Activated naive CD4-positive, alpha-beta T cell treated with anti-CD3 and anti-CD28 coated beads, Interleukin-2, amount 50 U/mL, for 72 hours (primary cell): ENCODE data around the gene RAP1B. TPM values are rescaled to one million over a fixed set of nuclear protein-coding genes. Genes with fewer than 3 reads are reported as not detected.
A peak's percentile ranks its signal among the peaks of the same experiment; 100 is the strongest.
"Not testable (repeated sequence)": the region's sequence is repeated elsewhere in the genome, so short reads cannot be mapped to it uniquely, and the experiment has no call there.

Source experiments
- ATAC-seq, 2 donors: fragments of 150-1000 bp; cut with Tn5 transposase; 2 replicates each; pipeline ENCODE4 v1.10.0; 2021; ENCODE audit warnings: mild to moderate bottlenecking in 2 of 2, moderate library complexity in 2 of 2
- DNase-seq, 2 donors: peaks; one replicate each; pipeline ENCODE4 v3.0.0; 2021 to 2022; ENCODE audit warnings: low spot score in 2 of 2
- H3K27ac Mint-ChIP-seq, 2 donors: one replicate each; pipeline ENCODE4 v1.8.0; 2022; ENCODE audit warnings: mild to moderate bottlenecking in 2 of 2, mixed read lengths in 2 of 2
- H3K36me3 Mint-ChIP-seq, 2 donors: one replicate each; pipeline ENCODE4 v1.8.0; 2022; ENCODE audit warnings: mixed read lengths in 2 of 2
- H3K9me3 Mint-ChIP-seq, 2 donors: one replicate each; pipeline ENCODE4 v1.8.0; 2022; ENCODE audit warnings: mixed read lengths in 2 of 2
- total RNA-seq, 2 donors: library from RNA; stranded (reverse); gene quantifications; one replicate each; pipeline ENCODE4 v1.2.3, GENCODE V29; 2022

Gene RAP1B
- total RNA-seq, 2 donors from 2014 or later: 182 to 232 TPM

DNA sequence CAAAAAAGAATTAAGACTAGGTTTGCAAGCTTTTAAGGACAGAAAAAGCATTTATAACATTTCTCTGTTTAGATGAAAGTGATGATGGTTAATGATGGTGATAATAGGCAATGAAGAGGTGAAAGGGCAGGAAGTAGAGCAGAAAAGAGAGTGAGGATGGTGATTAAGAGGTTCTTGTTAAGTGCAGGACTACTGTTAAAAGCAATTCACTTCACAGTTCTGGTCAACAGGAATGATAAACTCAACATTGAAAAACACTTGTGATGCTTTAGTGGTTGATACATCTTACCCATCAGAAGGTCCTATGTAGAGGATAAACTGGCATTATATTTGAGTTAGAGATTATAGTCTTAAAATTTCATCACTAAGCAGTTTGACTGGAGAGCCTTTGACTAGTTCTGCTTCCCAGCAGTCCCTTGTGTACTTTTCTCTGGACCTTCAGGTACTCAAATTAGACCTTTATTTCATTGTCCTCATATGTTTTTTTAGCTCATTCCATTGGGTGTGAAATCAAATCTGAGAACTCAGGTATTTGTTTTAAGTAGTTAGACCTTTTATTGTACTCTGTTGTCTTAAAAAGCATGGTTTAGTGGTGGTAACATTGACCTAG is 10.9 kb downstream of the RAP1B start:
- Mint-ChIP-seq H3K27ac (peak overlapping the region in 1 of 2 donors; percentile 24), H3K9me3 (peaks cover 2 to 8% of the 10 kb centered on the region in 2 donors), H3K36me3 (peaks cover 12 to 32% of the 10 kb centered on the region in 2 donors)
- peak in 1 of 2 donors; percentile 40 for ATAC-seq
- no peak for DNase-seq

DNA sequence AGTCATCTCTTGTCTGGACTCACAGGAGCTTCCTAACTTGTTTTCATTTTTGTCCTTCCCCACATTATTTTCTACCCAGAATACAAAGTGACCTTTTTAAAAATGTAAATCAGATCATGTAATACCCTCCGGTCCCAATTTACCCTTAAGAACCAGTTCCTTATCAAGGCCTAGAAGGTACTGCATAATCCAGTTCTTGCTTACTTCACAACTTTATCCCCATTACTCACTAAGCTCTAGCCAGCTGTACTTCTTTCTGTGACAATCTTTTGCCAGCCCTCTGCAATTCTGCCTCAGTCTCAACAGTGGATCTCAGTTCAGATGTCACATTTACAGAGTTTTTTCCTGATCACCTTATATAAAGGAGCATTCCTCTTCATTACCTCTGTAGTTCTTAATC is 11.6 kb downstream of the RAP1B start:
- DNase-seq (no peak), ATAC-seq (peak in 1 of 2 donors; percentile 39)
- Mint-ChIP-seq H3K27ac (peak overlapping the region in 1 of 2 donors; percentile 24), H3K9me3 (peaks cover 8 to 14% of the 10 kb centered on the region in 2 donors), H3K36me3 (peaks cover 19 to 39% of the 10 kb centered on the region in 2 donors)

DNA sequence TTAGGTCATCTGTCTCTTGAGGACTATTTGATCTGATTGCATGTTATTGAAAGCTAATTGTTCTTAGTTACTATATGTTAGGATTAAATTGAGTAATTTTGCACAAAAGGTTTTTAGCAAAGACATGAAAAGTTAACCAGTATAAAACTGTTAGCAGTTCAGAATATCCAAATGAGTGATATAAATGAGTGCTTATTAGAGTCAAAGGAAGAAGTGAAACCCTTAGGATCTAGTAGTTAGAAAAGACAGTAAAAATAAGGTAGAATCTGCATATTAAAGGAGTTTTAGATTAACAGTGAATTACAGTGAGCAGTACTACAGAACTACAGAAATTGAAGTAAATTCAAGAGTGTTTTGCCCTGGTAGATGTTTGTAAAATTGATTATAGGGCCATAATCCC is 12.4 kb downstream of the RAP1B start:
- Mint-ChIP-seq H3K27ac (peak overlapping the region; percentile 24 to 78), H3K36me3 (peaks cover 21 to 47% of the 10 kb centered on the region in 2 donors), H3K9me3 (peaks cover 11 to 19% of the 10 kb centered on the region in 2 donors)
- ATAC-seq: no peak
- no peak for DNase-seq

DNA sequence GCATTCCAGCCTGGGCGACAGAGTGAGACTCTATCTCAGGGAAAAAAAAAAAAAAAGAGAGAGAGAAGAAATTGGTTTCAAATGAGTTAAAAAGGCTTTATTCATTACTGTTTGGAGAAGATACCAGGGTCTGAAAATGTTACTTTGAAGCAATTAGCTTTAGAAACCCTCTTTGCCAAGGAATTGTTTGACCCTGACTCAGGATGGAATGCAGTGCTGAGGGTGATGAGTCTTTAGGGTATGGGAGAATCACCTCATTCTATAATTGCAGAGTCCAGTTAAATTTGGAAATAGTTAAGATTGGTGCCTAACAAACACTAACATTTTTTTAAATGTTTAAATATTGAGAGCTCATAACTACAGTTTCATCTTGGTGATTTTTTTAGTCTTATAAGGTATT is 13.3 kb downstream of the RAP1B start:
- ATAC-seq: no peak
- Mint-ChIP-seq H3K27ac (peak overlapping the region in 1 of 2 donors; percentile 24), H3K36me3 (peaks cover 21 to 52% of the 10 kb centered on the region in 2 donors), H3K9me3 (peaks cover 11 to 19% of the 10 kb centered on the region in 2 donors)
- no peak for DNase-seq

DNA sequence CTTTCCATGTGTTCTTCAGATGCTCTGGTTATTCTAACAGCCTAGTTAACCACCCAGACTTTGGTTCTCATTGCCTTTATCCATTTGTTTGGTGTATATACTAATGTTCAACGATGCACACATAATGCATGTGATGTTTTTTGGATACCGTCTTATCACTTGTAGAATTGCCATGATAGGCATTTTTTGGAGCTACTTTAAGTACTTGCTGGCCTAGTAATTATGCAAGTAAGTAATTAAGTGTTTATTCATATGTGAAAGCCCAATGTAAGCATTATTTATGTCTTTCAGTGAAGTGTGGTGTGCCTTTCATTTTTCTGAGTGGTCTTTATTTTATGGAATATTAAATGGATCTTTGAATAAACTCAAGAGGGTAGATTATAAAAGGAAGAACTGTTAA is 14.2 kb downstream of the RAP1B start:
- no peak for DNase-seq
- ATAC-seq: no peak
- Mint-ChIP-seq H3K36me3 (peaks cover 21 to 52% of the 10 kb centered on the region in 2 donors), H3K9me3 (peaks cover 11 to 19% of the 10 kb centered on the region in 2 donors), H3K27ac (peak overlapping the region; percentile 5 to 11)

DNA sequence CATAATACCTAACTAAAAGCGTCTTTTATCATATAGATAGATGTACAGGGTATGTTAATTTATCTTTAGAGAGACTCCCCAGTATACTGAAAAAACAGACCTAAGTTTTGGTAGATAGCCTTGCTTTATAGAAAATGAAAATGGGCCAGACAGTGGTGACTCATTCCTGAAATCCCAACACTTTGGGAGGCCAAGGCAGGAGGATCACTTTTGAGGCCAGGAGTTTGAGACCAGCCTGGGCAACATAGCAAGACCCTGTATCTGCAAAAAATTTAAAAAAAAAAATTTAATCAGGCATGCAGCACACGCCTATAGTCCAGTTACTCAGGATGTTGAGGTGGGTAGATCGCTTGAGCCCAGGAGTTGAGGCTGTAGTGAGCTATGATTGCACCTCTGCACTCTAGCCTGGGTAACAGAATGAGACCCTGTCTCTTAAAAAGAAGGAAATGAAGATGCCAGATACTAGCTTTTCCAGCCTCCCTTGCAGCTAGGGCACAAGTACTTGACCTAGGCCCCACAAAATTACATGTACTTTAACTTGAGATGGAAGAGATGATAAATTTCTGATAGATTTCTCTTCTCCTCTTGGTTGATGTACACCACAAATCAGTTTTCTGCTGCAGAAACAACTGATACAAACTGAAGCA is 17.1 kb downstream of the RAP1B start:
- peaks cover 21 to 58% of the 10 kb centered on the region in 2 donors for H3K36me3 Mint-ChIP-seq
- DNase-seq (no peak), ATAC-seq (no peak)
- H3K27ac Mint-ChIP-seq: no peak overlapping the region
- H3K9me3 Mint-ChIP-seq: peaks cover 11 to 19% of the 10 kb centered on the region in 2 donors

DNA sequence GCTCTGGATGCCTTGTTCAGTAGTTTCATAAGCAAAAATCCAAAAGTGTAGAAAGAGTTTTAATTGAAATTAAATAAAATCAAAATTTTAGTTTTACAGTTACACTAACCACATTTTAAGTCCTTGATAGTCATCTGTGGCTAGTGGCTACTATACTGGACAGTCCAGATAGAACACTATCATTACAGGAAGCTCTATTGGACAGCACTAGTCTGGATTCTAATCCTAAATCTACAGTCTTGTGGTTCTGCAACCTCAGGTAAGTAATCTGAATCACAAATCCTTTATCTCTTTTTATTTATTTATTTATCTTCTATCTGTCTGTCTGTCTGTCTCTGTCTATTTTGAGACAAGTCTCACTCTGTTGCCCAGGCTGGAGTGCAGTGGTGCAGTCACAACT is 18.0 kb downstream of the RAP1B start:
- DNase-seq (no peak), ATAC-seq (no peak)
- Mint-ChIP-seq H3K27ac (peak overlapping the region in 1 of 2 donors; percentile 30), H3K36me3 (peaks cover 21 to 49% of the 10 kb centered on the region in 2 donors), H3K9me3 (peaks cover 11 to 19% of the 10 kb centered on the region in 2 donors)

DNA sequence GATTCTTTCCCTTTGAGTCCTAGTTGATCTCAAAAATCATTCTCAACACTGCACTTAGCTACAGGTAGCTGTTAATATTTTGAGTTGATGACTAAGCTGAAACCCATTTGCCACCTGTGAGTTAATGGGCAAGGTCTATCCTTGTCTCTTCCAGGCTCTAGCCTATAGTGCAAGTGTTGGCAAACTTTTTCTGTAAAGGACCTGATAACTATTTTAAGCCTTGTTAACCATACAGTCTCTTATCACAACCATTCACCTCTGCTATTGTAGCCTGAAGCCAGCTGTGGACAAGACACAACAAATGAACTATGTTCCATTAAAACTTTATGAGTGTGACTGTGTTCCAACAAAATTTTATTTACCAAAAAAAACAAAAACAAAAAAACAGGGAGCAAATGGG is 19.4 kb downstream of the RAP1B start:
- Mint-ChIP-seq H3K27ac (peak overlapping the region in 1 of 2 donors; percentile 41), H3K36me3 (peaks cover 17 to 42% of the 10 kb centered on the region in 2 donors), H3K9me3 (peaks cover 9 to 16% of the 10 kb centered on the region in 2 donors)
- DNase-seq (no peak), ATAC-seq (peak in 1 of 2 donors; percentile 20)

DNA sequence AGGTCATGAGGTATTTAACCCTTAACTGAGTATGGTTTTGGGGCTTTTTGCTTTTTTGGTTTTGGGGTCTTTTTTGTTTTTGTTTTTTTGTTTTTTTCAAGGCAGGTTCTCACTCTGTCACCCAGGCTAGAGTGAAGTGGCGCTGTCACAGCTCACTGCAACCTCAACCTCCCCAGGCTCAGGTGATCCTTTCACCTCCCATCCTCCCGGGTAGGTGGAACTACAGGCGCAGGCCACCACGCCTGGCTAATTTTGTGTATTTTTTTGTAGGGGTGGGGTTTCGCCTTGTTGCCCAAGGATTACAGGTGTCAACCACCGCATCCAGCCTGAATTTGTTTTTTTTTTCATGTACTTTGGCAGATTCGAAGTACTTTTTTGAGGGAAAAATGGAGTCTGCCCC is 19.9 kb downstream of the RAP1B start:
- Mint-ChIP-seq H3K9me3 (peaks cover 8 to 14% of the 10 kb centered on the region in 2 donors), H3K36me3 (peaks cover 16 to 36% of the 10 kb centered on the region in 2 donors), H3K27ac (peak overlapping the region in 1 of 2 donors; percentile 41)
- ATAC-seq: no peak
- DNase-seq: no peak

DNA sequence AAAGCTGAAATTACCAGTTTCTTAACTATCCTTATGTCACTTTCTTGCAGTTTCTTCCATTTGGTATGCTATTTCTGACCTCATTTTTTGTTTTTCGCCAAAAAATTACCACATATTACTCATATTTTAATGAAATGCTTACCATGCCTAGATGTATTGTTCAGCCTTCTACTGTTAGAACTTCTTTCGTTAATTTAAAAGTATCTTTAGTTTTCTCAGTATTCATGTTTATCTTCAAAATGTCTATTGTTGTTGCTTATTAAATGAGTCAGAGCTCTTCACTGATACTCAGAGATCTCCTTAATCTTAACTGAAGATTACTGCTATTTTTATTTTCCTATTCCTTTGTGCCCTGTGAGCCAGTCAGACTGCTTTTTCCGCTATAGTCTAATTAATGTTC is 20.5 kb downstream of the RAP1B start:
- H3K36me3 Mint-ChIP-seq: peaks cover 12 to 30% of the 10 kb centered on the region in 2 donors
- peaks cover 8 to 14% of the 10 kb centered on the region in 2 donors for H3K9me3 Mint-ChIP-seq
- peak overlapping the region in 1 of 2 donors; percentile 84 for H3K27ac Mint-ChIP-seq
- ATAC-seq: no peak
- DNase-seq: no peak

DNA sequence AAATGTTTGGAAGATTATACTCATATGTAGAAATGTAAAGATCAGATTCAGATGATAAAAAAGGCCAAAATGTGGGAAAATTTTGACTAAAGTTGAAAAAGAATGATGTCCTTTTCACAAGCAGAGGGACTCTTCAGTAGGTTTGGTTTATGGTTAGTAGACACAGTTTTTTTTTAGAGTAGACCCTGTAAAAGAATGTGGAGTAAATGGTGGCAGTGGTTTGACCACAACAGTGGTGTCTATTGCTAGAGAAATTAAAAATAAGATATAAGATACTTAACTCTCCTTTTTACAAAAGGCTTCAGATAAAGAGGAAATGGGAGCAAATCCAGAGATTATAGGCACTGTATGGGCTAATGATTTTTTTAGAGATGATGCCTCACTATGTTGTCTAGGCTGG is 21.8 kb downstream of the RAP1B start:
- DNase-seq (no peak), ATAC-seq (peak in 1 of 2 donors; percentile 49)
- Mint-ChIP-seq H3K9me3 (peaks cover under 1 to 2% of the 10 kb centered on the region in 2 donors), H3K27ac (no peak overlapping the region), H3K36me3 (peaks cover 0 to 17% of the 10 kb centered on the region in 2 donors)

DNA sequence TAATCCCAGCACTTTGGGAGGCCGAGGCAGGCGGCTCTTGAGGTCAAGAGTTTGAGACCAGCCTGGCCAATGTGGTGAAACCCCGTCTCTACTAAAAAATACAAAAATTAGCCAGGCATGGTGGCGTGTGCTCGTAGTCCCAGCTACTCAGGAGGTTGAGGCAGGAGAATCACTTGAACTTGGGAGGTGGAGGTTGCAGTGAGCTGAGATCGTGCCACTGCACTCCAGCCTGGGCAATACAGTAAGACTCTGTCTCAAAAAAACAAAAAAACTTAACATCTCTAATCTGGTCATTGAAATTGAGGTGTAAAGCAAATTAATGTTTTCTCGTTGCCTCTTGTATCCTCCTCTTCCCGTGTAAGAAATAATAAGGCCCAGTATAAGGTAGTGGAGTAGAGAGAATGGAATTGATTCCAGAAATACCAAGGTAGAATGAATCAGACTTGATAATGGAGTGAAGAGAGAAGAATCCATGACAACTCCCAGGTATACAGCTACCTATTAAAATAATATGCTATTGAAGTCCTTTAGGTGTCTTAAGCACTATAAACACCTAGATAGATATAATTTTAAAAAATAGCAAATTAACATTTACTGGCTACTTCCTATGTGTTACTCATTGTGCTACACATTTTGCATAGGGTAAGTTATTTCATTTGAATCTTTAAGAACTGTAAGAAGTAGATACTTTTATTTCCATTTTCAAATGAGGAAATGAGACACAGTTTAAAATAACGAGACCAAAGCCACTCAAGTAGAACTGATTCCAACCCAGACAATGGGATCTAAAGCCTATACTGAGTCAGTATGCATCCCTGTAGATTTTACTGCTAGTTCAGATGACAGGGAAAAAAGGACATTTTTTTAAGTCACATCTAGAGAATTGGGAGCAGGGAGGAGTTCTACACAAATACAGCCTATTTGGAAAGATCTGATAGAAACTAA is 23.2 kb downstream of the RAP1B start:
- H3K36me3 Mint-ChIP-seq: peaks cover 0 to 7% of the 10 kb centered on the region in 2 donors
- no peaks in the 10 kb centered on the region for H3K9me3 Mint-ChIP-seq
- H3K27ac Mint-ChIP-seq: peak overlapping the region; percentile 19 to 62
- DNase-seq (no peak), ATAC-seq (no peak)

DNA sequence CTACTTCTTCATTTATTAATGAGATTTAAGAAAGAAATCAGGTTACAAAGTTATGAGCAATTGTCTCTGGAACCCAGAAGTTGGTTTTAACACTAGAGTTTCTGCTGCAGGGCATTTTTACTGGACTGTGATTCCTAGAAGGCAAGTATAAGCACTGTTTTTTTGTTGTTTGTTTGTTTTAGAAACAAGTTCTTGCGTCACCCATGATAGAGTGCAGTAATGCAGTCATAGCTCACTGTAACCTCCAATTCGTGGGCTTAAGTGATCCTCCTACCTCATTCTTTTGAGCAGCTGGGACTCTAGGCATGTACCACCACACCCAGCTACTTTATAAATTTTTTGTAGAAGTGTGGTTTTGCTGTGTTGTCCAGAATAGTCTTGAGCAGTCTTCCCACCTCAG is 25.6 kb downstream of the RAP1B start:
- no peaks in the 10 kb centered on the region for H3K9me3 Mint-ChIP-seq
- ATAC-seq (no peak), DNase-seq (no peak)
- H3K27ac Mint-ChIP-seq: no peak overlapping the region
- peaks cover 0 to 5% of the 10 kb centered on the region in 2 donors for H3K36me3 Mint-ChIP-seq

DNA sequence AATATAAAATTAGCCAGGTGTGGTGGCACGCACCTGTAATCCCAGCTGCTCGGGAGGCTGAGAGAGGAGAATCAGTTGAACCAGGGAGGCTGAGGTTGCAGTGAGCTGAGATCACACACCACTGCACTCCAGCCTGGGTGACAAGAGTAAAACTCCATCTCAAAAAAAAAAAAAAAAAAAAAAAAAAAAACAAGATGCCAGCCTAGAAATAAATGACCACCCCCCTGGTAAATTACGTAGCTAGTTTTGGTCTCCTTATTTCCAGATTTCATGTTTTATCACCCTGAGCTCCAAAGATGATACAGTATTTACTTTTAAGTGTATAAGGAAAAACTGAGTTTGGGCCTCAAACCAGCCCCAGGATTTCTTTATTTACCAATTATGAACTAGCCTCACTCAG is 26.7 kb downstream of the RAP1B start:
- ATAC-seq, H3K36me3 Mint-ChIP-seq, DNase-seq, H3K9me3 Mint-ChIP-seq: not testable (repeated sequence)
- H3K27ac Mint-ChIP-seq: peak overlapping the region in 1 of 2 donors; percentile 22

DNA sequence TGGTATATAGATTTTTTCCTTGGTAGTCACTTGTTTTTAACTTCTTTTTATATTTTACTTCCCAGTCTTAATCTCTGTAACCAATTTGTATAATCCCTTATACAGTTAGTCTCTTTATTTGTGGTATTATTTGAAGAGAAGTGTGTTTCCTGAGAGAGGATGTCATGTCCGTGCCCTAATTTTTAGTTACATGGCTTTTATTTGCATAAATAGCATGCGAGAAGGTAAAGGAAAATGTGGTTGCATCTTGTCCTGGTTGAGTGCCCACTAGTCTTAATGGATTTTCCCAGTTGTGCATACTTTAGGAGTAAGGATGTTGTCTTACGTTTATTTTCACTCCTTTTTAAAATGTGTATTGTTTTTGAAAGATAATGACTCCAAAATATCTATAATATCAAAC is 27.5 kb downstream of the RAP1B start:
- H3K27ac Mint-ChIP-seq: no peak overlapping the region
- no peak for ATAC-seq
- H3K9me3 Mint-ChIP-seq: no peaks in the 10 kb centered on the region
- H3K36me3 Mint-ChIP-seq: peaks cover 0 to 14% of the 10 kb centered on the region in 2 donors
- DNase-seq: no peak

DNA sequence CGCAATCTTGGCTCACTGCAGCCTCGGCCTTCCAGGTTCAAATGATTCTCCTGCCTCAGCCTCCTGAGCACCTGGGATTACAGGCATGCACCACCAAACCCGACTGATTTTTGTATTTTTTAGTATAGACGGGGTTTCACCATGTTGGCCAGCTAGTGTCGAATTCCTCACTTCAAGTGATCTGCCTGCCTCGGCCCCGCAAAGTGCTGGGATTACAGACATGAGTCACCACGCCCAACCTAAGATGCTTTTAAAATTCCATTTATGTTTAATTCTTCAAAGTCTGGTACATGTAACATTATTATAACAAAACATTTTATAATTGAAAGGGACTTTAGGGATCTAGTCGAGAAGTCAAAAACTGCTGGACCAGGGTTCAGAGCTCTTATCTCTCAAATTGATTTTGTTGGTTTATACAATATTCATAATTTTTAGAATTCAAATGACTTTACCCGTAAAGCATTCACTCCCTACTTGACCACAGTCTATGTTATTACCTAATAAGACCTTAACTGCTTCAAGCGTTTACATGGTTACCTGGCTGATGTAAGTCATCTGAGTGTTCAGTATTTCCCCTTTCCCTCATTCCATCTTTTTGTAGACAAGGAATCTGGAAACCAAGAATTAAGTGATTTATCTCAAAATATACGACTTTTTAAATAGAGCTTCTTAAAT is 28.2 kb downstream of the RAP1B start:
- Mint-ChIP-seq H3K9me3 (no peaks in the 10 kb centered on the region), H3K36me3 (peaks cover 0 to 15% of the 10 kb centered on the region in 2 donors), H3K27ac (no peak overlapping the region)
- ATAC-seq (no peak), DNase-seq (no peak)
